NCI-H460 (cell line): Measurements from ENCODE around the gene LY6G6F. TPM values are rescaled to one million over a fixed set of nuclear protein-coding genes. Genes with fewer than 3 reads are reported as not detected.
A peak's percentile ranks its signal among the peaks of the same experiment; 100 is the strongest.

ENCODE experiments used
- DNase-seq: peaks from one replicate; pipeline ENCODE4 v3.0.0-alpha.2; 2016; ENCODE audit warnings: low read depth; ENCODE audit errors: extremely low read depth
- polyA plus RNA-seq: library from polyadenylated mRNA; depleted of rRNA; stranded (reverse); fragments of >200 nt; gene quantifications from 2 replicates; pipeline ENCODE4 v1.2.3, GENCODE V29; 2014; cell fraction: nucleus; rRNA removed
- total RNA-seq: library from RNA; depleted of rRNA; stranded (reverse); fragments of >200 nt; shearing (Covaris generic); gene quantifications from 2 replicates; pipeline ENCODE4 v1.2.3, GENCODE V29; 2014; rRNA removed

LY6G6F gene
- total RNA-seq, result not detected in 2 replicates
- not detected in 2 replicates for polyA plus RNA-seq

- no peak for DNase-seq
Measured at GRCh38 chr6:31706599-31706998, at the start of gene LY6G6F. TSS of gene LY6G6F (plus strand) at chr6:31706866. CDS start at chr6:31706907, 41 bp downstream.

GRCh38 chr6:31657406-31658157 lies 49.1 kb upstream of the LY6G6F start:
- DNase-seq, result no peak

GRCh38 chr6:31658158-31658688 lies 48.4 kb upstream of the LY6G6F start:
- DNase-seq, result no peak

- no peak for DNase-seq
Measured at GRCh38 chr6:31658983-31659648, 47.5 kb upstream of the LY6G6F start.

- no peak for DNase-seq
Measured at GRCh38 chr6:31659649-31660380, 46.9 kb upstream of the LY6G6F start.

GRCh38 chr6:31660381-31661261 lies 46.0 kb upstream of the LY6G6F start, which contains the start of gene C6orf47:
TSS of gene C6orf47 (minus strand) at chr6:31660778. CDS start at chr6:31659947, 831 bp downstream.
- DNase-seq, result peak; percentile 62

GRCh38 chr6:31661262-31662123 lies 45.2 kb upstream of the LY6G6F start:
- DNase-seq, result no peak

- no peak for DNase-seq
Measured at GRCh38 chr6:31662124-31662723, 44.4 kb upstream of the LY6G6F start.

- no peak for DNase-seq
Measured at GRCh38 chr6:31663126-31663960, 43.3 kb upstream of the LY6G6F start.

GRCh38 chr6:31663961-31664789 lies 42.5 kb upstream of the LY6G6F start:
- DNase-seq, result no peak

GRCh38 chr6:31664790-31665500 lies 41.7 kb upstream of the LY6G6F start, which contains the start of gene GPANK1:
TSS of gene GPANK1 (minus strand) at chr6:31664997. CDS start at chr6:31664478, 519 bp downstream.
- peak; percentile 88 for DNase-seq

GRCh38 chr6:31665501-31666336 lies 40.9 kb upstream of the LY6G6F start, which contains the start of gene CSNK2B:
TSS of gene CSNK2B (plus strand) at chr6:31666080. CDS start at chr6:31666832, 752 bp downstream.
- peak; percentile 93 for DNase-seq

- no peak for DNase-seq
Measured at GRCh38 chr6:31666337-31666965, 40.2 kb upstream of the LY6G6F start.

- DNase-seq, result no peak
Measured at GRCh38 chr6:31669676-31670075, 37.0 kb upstream of the LY6G6F start, which contains the start of gene LY6G5B. TSS of gene LY6G5B (plus strand) at chr6:31669976. CDS start at chr6:31670951, 975 bp downstream.
